ES-I3 (cell line): ENCODE data around the gene ANKRD49.
A peak's percentile ranks its signal among the peaks of the same experiment; 100 is the strongest.

Source experiments
- H3K36me3 ChIP-seq: 2 replicates; pipeline ENCODE4 v1.6.1; 2013; ENCODE audit warnings: mild to moderate bottlenecking, low read length, control low read depth, moderate library complexity; ENCODE audit not compliant: insufficient read depth
- H3K4me1 ChIP-seq: 2 replicates; pipeline ENCODE4 v1.6.1; 2013; ENCODE audit warnings: mild to moderate bottlenecking, control low read depth, low read length; ENCODE audit not compliant: insufficient read depth
- H3K9ac ChIP-seq: 2 replicates; pipeline ENCODE4 v1.6.1; 2013; ENCODE audit warnings: low read depth, mild to moderate bottlenecking, low read length, moderate library complexity
- H3K9me3 ChIP-seq: 2 replicates; pipeline ENCODE4 v1.6.1; 2013; ENCODE audit warnings: mild to moderate bottlenecking, low read length, moderate library complexity; ENCODE audit not compliant: control insufficient read depth, insufficient read depth

The ANKRD49 gene

DNA sequence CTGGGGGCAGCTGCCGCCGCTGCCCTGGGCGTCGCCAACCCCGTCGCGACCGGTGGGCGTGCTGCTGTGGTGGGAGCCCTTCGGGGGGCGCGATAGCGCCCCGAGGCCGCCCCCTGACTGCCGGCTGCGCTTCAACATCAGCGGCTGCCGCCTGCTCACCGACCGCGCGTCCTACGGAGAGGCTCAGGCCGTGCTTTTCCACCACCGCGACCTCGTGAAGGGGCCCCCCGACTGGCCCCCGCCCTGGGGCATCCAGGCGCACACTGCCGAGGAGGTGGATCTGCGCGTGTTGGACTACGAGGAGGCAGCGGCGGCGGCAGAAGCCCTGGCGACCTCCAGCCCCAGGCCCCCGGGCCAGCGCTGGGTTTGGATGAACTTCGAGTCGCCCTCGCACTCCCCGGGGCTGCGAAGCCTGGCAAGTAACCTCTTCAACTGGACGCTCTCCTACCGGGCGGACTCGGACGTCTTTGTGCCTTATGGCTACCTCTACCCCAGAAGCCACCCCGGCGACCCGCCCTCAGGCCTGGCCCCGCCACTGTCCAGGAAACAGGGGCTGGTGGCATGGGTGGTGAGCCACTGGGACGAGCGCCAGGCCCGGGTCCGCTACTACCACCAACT is 51.0 kb downstream of the ANKRD49 start:
- Histone ChIP-seq H3K4me1 (no peaks in the 10 kb centered on the region), H3K9ac (peak overlapping the region; percentile 77), H3K36me3 (no peaks in the 10 kb centered on the region), H3K9me3 (no peaks in the 10 kb centered on the region)

DNA sequence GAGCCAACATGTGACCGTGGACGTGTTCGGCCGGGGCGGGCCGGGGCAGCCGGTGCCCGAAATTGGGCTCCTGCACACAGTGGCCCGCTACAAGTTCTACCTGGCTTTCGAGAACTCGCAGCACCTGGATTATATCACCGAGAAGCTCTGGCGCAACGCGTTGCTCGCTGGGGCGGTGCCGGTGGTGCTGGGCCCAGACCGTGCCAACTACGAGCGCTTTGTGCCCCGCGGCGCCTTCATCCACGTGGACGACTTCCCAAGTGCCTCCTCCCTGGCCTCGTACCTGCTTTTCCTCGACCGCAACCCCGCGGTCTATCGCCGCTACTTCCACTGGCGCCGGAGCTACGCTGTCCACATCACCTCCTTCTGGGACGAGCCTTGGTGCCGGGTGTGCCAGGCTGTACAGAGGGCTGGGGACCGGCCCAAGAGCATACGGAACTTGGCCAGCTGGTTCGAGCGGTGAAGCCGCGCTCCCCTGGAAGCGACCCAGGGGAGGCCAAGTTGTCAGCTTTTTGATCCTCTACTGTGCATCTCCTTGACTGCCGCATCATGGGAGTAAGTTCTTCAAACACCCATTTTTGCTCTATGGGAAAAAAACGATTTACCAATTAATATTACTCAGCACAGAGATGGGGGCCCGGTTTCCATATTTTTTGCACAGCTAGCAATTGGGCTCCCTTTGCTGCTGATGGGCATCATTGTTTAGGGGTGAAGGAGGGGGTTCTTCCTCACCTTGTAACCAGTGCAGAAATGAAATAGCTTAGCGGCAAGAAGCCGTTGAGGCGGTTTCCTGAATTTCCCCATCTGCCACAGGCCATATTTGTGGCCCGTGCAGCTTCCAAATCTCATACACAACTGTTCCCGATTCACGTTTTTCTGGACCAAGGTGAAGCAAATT is 51.7 kb downstream of the ANKRD49 start:
- Histone ChIP-seq H3K9ac (peak overlapping the region; percentile 77), H3K4me1 (no peaks in the 10 kb centered on the region), H3K36me3 (no peaks in the 10 kb centered on the region)

DNA sequence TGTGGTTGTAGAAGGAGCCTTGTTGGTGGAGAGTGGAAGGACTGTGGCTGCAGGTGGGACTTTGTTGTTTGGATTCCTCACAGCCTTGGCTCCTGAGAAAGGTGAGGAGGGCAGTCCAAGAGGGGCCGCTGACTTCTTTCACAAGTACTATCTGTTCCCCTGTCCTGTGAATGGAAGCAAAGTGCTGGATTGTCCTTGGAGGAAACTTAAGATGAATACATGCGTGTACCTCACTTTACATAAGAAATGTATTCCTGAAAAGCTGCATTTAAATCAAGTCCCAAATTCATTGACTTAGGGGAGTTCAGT is 52.3 kb downstream of the ANKRD49 start:
- Histone ChIP-seq H3K9ac (peak overlapping the region; percentile 77), H3K9me3 (no peaks in the 10 kb centered on the region), H3K4me1 (no peaks in the 10 kb centered on the region), H3K36me3 (no peaks in the 10 kb centered on the region)

More for the DNA sequence above, 51.7 kb downstream of the ANKRD49 start:
- H3K9me3 ChIP-seq, result no peaks in the 10 kb centered on the region

DNA sequence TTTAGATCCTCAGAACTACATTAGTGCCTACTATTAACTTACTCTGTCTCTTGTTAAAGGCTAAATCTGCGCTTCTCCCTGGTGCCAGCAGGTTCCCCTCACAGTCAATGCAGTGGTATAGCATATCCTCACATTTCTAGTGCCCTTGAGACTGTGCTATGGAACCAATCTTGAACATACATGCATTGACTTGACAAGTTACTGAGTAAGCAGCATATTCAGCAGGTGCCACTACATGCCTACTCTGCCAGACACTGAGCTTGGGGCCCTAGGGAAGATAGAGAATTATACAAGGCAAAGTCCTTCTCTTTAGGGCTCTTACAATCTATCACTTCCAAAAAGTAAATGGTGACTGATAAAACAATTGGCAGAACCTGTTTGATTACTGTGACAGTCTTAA is 53.1 kb downstream of the ANKRD49 start:
- peak overlapping the region; percentile 77; the same call in 1 of the 2 replicates for H3K9ac ChIP-seq
- H3K9me3 ChIP-seq, result no peaks in the 10 kb centered on the region
- no peaks in the 10 kb centered on the region for H3K36me3 ChIP-seq
- H3K4me1 ChIP-seq, result no peaks in the 10 kb centered on the region

DNA sequence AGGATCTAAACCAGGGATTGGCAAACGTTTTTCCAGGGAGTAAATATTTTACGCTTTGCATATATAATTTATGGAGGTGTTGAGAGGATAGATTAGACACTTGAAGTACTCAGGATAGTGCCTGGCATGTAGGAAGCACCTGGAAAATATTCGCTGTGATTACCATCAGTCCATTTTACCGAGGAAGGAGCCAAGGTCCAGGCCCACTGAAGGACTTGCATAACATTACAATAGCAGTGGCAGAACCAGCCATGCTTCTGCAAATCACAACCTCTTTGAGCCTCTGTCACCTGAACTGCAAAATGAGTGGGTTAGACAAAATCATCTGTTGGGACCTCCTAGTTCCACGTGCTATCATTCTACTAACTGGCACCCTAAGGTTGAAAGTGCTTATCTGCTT is 55.4 kb downstream of the ANKRD49 start:
- H3K9me3 ChIP-seq, result no peaks in the 10 kb centered on the region
- no peak overlapping the region for H3K9ac ChIP-seq
- H3K4me1 ChIP-seq, result no peaks in the 10 kb centered on the region
- H3K36me3 ChIP-seq, result no peaks in the 10 kb centered on the region
